ENCODE measurements around the gene RXRG. TPM values are rescaled to one million over a fixed set of nuclear protein-coding genes. Genes with fewer than 3 reads are reported as not detected.

RXRG gene
- not detected in 2 replicates for total RNA-seq

GRCh38 chr1:165444897-165445370 lies at the start of gene RXRG:
Gene RXRG (minus strand): TSS chr1:165445126. CDS start chr1:165444893, 233 bp downstream.

GRCh38 chr1:165355977-165356811 lies 88.7 kb downstream of the RXRG start, which contains the start of gene LMX1A:
Gene LMX1A (minus strand): TSS chr1:165356715. CDS start chr1:165355559, 1,156 bp downstream.

Other genes starting within 250 kb of the RXRG start
- gene LMX1A, start 88.4 kb downstream of the RXRG start, total RNA-seq, result under 0.01 TPM in 1 of 2 replicates, not detected in the other
- gene LRRC52, start 98.9 kb upstream of the RXRG start, total RNA-seq, result not detected in 2 replicates
- gene MGST3, start 186.1 kb upstream of the RXRG start, total RNA-seq, result 100 and 185 TPM in 2 replicates